Measurements from ENCODE around the gene PRDM10. TPM values are rescaled to one million over a fixed set of nuclear protein-coding genes. Genes with fewer than 3 reads are reported as not detected.
"Not testable (repeated sequence)": the region's sequence is repeated elsewhere in the genome, so short reads cannot be mapped to it uniquely, and the experiment has no call there.

Gene PRDM10
- total RNA-seq, 1 experiment from 2014 or later: 10.6 TPM

GRCh38 chr11:129894278-129895125 lies 108.1 kb downstream of the PRDM10 start:
- DNase-seq: no peak
- H3K4me3 ChIP-seq (ENCODE audit: insufficient read depth, low read depth, low read length): peak overlapping the region; percentile 79
- H3K27me3 ChIP-seq (ENCODE audit: control insufficient read depth, insufficient read depth, low read length): no peaks in the 10 kb centered on the region
- peaks cover 8% of the 10 kb centered on the region for H3K36me3 ChIP-seq (replicated peaks; ENCODE audit: control insufficient read depth, insufficient read depth, low read length)

GRCh38 chr11:129888451-129888850 lies 114.2 kb downstream of the PRDM10 start:
- peaks cover 35% of the 10 kb centered on the region for H3K36me3 ChIP-seq (replicated peaks; ENCODE audit: control insufficient read depth, insufficient read depth, low read length)
- DNase-seq: no peak
- H3K27me3 ChIP-seq (ENCODE audit: control insufficient read depth, insufficient read depth, low read length): no peaks in the 10 kb centered on the region
- no peak overlapping the region for H3K4me3 ChIP-seq (ENCODE audit: insufficient read depth, low read depth, low read length)

- no peak overlapping the region for H3K4me3 ChIP-seq (ENCODE audit: insufficient read depth, low read depth, low read length)
- H3K36me3 ChIP-seq (replicated peaks; ENCODE audit: control insufficient read depth, insufficient read depth, low read length): peaks cover 44% of the 10 kb centered on the region
- DNase-seq: no peak
- no peaks in the 10 kb centered on the region for H3K27me3 ChIP-seq (ENCODE audit: control insufficient read depth, insufficient read depth, low read length)
Measured at GRCh38 chr11:129885381-129885780, 117.3 kb downstream of the PRDM10 start.

- Histone ChIP-seq H3K36me3 (replicated peaks; ENCODE audit: control insufficient read depth, insufficient read depth, low read length) (peaks cover 47% of the 10 kb centered on the region), H3K27me3 (ENCODE audit: control insufficient read depth, insufficient read depth, low read length) (no peaks in the 10 kb centered on the region), H3K4me3 (ENCODE audit: insufficient read depth, low read depth, low read length) (no peak overlapping the region)
- no peak for DNase-seq
Measured at GRCh38 chr11:129884581-129884980, 118.1 kb downstream of the PRDM10 start.

GRCh38 chr11:129881570-129882170 lies 121.0 kb downstream of the PRDM10 start:
- Histone ChIP-seq H3K36me3 (replicated peaks; ENCODE audit: control insufficient read depth, insufficient read depth, low read length) (peaks cover 48% of the 10 kb centered on the region), H3K27me3 (ENCODE audit: control insufficient read depth, insufficient read depth, low read length) (no peaks in the 10 kb centered on the region), H3K4me3 (ENCODE audit: insufficient read depth, low read depth, low read length) (no peak overlapping the region)
- peak; percentile 82 for DNase-seq

- H3K36me3 ChIP-seq (replicated peaks; ENCODE audit: control insufficient read depth, insufficient read depth, low read length): peaks cover 48% of the 10 kb centered on the region
- no peak for DNase-seq
- H3K4me3 ChIP-seq (ENCODE audit: insufficient read depth, low read depth, low read length): no peak overlapping the region
- H3K27me3 ChIP-seq (ENCODE audit: control insufficient read depth, insufficient read depth, low read length): no peaks in the 10 kb centered on the region
Measured at GRCh38 chr11:129880311-129880710, 122.3 kb downstream of the PRDM10 start.

- no peaks in the 10 kb centered on the region for H3K27me3 ChIP-seq (ENCODE audit: control insufficient read depth, insufficient read depth, low read length)
- DNase-seq: no peak
- H3K4me3 ChIP-seq (ENCODE audit: insufficient read depth, low read depth, low read length): no peak overlapping the region
- H3K36me3 ChIP-seq (replicated peaks; ENCODE audit: control insufficient read depth, insufficient read depth, low read length): peaks cover 52% of the 10 kb centered on the region
Measured at GRCh38 chr11:129871914-129872313, 130.7 kb downstream of the PRDM10 start.

- peaks cover 48% of the 10 kb centered on the region for H3K36me3 ChIP-seq (replicated peaks; ENCODE audit: control insufficient read depth, insufficient read depth, low read length)
- DNase-seq; H3K4me3 ChIP-seq (ENCODE audit: insufficient read depth, low read depth, low read length); H3K27me3 ChIP-seq (ENCODE audit: control insufficient read depth, insufficient read depth, low read length): not testable (repeated sequence)
Measured at GRCh38 chr11:129868626-129869025, 134.0 kb downstream of the PRDM10 start.

- no peaks in the 10 kb centered on the region for H3K27me3 ChIP-seq (ENCODE audit: control insufficient read depth, insufficient read depth, low read length)
- no peak overlapping the region for H3K4me3 ChIP-seq (ENCODE audit: insufficient read depth, low read depth, low read length)
- H3K36me3 ChIP-seq (replicated peaks; ENCODE audit: control insufficient read depth, insufficient read depth, low read length): peaks cover 34% of the 10 kb centered on the region
- no peak for DNase-seq
Measured at GRCh38 chr11:129866311-129866710, 136.3 kb downstream of the PRDM10 start.

GRCh38 chr11:129865701-129866100 lies 136.9 kb downstream of the PRDM10 start:
- peaks cover 30% of the 10 kb centered on the region for H3K36me3 ChIP-seq (replicated peaks; ENCODE audit: control insufficient read depth, insufficient read depth, low read length)
- H3K27me3 ChIP-seq (ENCODE audit: control insufficient read depth, insufficient read depth, low read length): no peaks in the 10 kb centered on the region
- DNase-seq: no peak
- H3K4me3 ChIP-seq (ENCODE audit: insufficient read depth, low read depth, low read length): no peak overlapping the region

- DNase-seq: no peak
- Histone ChIP-seq H3K4me3 (ENCODE audit: insufficient read depth, low read depth, low read length) (no peak overlapping the region), H3K36me3 (replicated peaks; ENCODE audit: control insufficient read depth, insufficient read depth, low read length) (peaks cover 25% of the 10 kb centered on the region), H3K27me3 (ENCODE audit: control insufficient read depth, insufficient read depth, low read length) (no peaks in the 10 kb centered on the region)
Measured at GRCh38 chr11:129864811-129865210, 137.8 kb downstream of the PRDM10 start.

- DNase-seq: peak; percentile 46
- Histone ChIP-seq H3K27me3 (ENCODE audit: control insufficient read depth, insufficient read depth, low read length) (no peaks in the 10 kb centered on the region), H3K4me3 (ENCODE audit: insufficient read depth, low read depth, low read length) (no peak overlapping the region), H3K36me3 (replicated peaks; ENCODE audit: control insufficient read depth, insufficient read depth, low read length) (peaks cover 15% of the 10 kb centered on the region)
Measured at GRCh38 chr11:129861702-129862522, 140.7 kb downstream of the PRDM10 start.

GRCh38 chr11:129856036-129856435 lies 146.6 kb downstream of the PRDM10 start:
- H3K4me3 ChIP-seq (ENCODE audit: insufficient read depth, low read depth, low read length): no peak overlapping the region
- no peaks in the 10 kb centered on the region; the same call in 1 of the 2 replicates for H3K36me3 ChIP-seq (replicated peaks; ENCODE audit: control insufficient read depth, insufficient read depth, low read length)
- H3K27me3 ChIP-seq (ENCODE audit: control insufficient read depth, insufficient read depth, low read length): no peaks in the 10 kb centered on the region
- DNase-seq: no peak

- H3K4me3 ChIP-seq (ENCODE audit: insufficient read depth, low read depth, low read length): no peak overlapping the region
- DNase-seq: no peak
- no peaks in the 10 kb centered on the region; the same call in 1 of the 2 replicates for H3K36me3 ChIP-seq (replicated peaks; ENCODE audit: control insufficient read depth, insufficient read depth, low read length)
- H3K27me3 ChIP-seq (ENCODE audit: control insufficient read depth, insufficient read depth, low read length): no peaks in the 10 kb centered on the region
Measured at GRCh38 chr11:129855086-129855485, 147.5 kb downstream of the PRDM10 start.

All from H7 (cell line).